Chondrocyte (in vitro differentiated cells): Measurements from ENCODE around the gene ZBTB7B. TPM values are rescaled to one million over a fixed set of nuclear protein-coding genes. Genes with fewer than 3 reads are reported as not detected.

Source experiments
- DNase-seq: peaks from one replicate; pipeline ENCODE4 v3.0.0; 2021; ENCODE audit warnings: mixed read lengths, low spot score
- H3K27ac Mint-ChIP-seq: one replicate; pipeline ENCODE4 v1.8.0; 2021; ENCODE audit warnings: mild to moderate bottlenecking, moderate library complexity, mixed read lengths; ENCODE audit not compliant: unreplicated experiment
- H3K27me3 Mint-ChIP-seq: 2 replicates; pipeline ENCODE4 v1.8.0; 2021; ENCODE audit warnings: low read depth, mixed read lengths
- H3K36me3 Mint-ChIP-seq: 2 replicates; pipeline ENCODE4 v1.8.0; 2021; ENCODE audit warnings: low read depth, mixed read lengths
- H3K4me1 Mint-ChIP-seq: 2 replicates; pipeline ENCODE4 v1.8.0; 2021; ENCODE audit warnings: low read depth, mild to moderate bottlenecking, mixed read lengths
- H3K4me3 Mint-ChIP-seq: one replicate; pipeline ENCODE4 v1.8.0; 2021; ENCODE audit warnings: mild to moderate bottlenecking, moderate library complexity, mixed read lengths; ENCODE audit not compliant: unreplicated experiment
- H3K9me3 Mint-ChIP-seq: 2 replicates; pipeline ENCODE4 v1.8.0; 2021; ENCODE audit warnings: low read depth, mixed read lengths
- CTCF ChIP-seq: fragments of 200-600 bp; sonication (generic); IDR thresholded peaks from 2 replicates; pipeline ENCODE4 v1.5.0; 2021; ENCODE audit warnings: antibody characterized with exemption, mild to moderate bottlenecking, moderate library complexity
- total RNA-seq: library from RNA; stranded (reverse); gene quantifications from 3 replicates; pipeline ENCODE4 v1.2.1, GENCODE V29; 2021

The ZBTB7B gene
- total RNA-seq, 1 donor from 2014 or later, result 41.1 TPM

GRCh38 chr1:155052439-155053395, 50.1 kb downstream of the ZBTB7B start:
- peak; percentile 56 for TF ChIP-seq CTCF
- Mint-ChIP-seq H3K4me1 (peaks cover 27% of the 10 kb centered on the region), H3K9me3 (no peaks in the 10 kb centered on the region), H3K27ac (peak overlapping the region; percentile 68), H3K4me3 (peak overlapping the region; percentile 79), H3K27me3 (no peaks in the 10 kb centered on the region), H3K36me3 (peaks cover 8% of the 10 kb centered on the region)
- no peak for DNase-seq

- no peak for DNase-seq
- H3K9me3 Mint-ChIP-seq, result no peaks in the 10 kb centered on the region
- H3K27me3 Mint-ChIP-seq, result no peaks in the 10 kb centered on the region
- H3K4me3 Mint-ChIP-seq, result no peak overlapping the region
- H3K27ac Mint-ChIP-seq, result no peak overlapping the region
- no peak for TF ChIP-seq CTCF
- peaks cover 11% of the 10 kb centered on the region for H3K36me3 Mint-ChIP-seq
- peaks cover 27% of the 10 kb centered on the region for H3K4me1 Mint-ChIP-seq
Observed at GRCh38 chr1:155053531-155054105, 51.0 kb downstream of the ZBTB7B start.

- no peak for DNase-seq
- Mint-ChIP-seq H3K4me1 (peaks cover 14% of the 10 kb centered on the region), H3K4me3 (no peak overlapping the region), H3K27me3 (no peaks in the 10 kb centered on the region), H3K36me3 (peaks cover 12% of the 10 kb centered on the region), H3K27ac (no peak overlapping the region), H3K9me3 (no peaks in the 10 kb centered on the region)
- no peak for TF ChIP-seq CTCF
Observed at GRCh38 chr1:155057104-155057503, 54.5 kb downstream of the ZBTB7B start.

- Mint-ChIP-seq H3K9me3 (no peaks in the 10 kb centered on the region), H3K4me3 (no peak overlapping the region), H3K4me1 (peaks cover 13% of the 10 kb centered on the region), H3K36me3 (peaks cover 12% of the 10 kb centered on the region), H3K27me3 (no peaks in the 10 kb centered on the region), H3K27ac (no peak overlapping the region)
- no peak for TF ChIP-seq CTCF
- no peak for DNase-seq
Observed at GRCh38 chr1:155057788-155058211, 55.2 kb downstream of the ZBTB7B start.

GRCh38 chr1:155060736-155061135, 58.1 kb downstream of the ZBTB7B start:
- Mint-ChIP-seq H3K4me1 (peaks cover 31% of the 10 kb centered on the region), H3K9me3 (no peaks in the 10 kb centered on the region), H3K4me3 (no peak overlapping the region), H3K27ac (no peak overlapping the region), H3K27me3 (no peaks in the 10 kb centered on the region), H3K36me3 (peaks cover 10% of the 10 kb centered on the region)
- no peak for TF ChIP-seq CTCF
- no peak for DNase-seq
